NT2/D1 (cell line): ENCODE measurements around the gene GPR78.

Source experiments
- DNase-seq: peaks from one replicate; pipeline ENCODE4 v3.0.0-alpha.2; 2011; ENCODE audit warnings: low read depth, low spot score
- H3K27me3 ChIP-seq: 2 replicates; pipeline ENCODE4 v1.6.0; 2011; ENCODE audit warnings: mild to moderate bottlenecking; ENCODE audit not compliant: insufficient read length, insufficient read depth
- H3K36me3 ChIP-seq: 2 replicates; pipeline ENCODE4 v1.6.1; 2011; ENCODE audit warnings: mild to moderate bottlenecking, low read length, mixed read lengths; ENCODE audit not compliant: insufficient read depth, insufficient read length
- H3K4me1 ChIP-seq: 2 replicates; pipeline ENCODE4 v1.5.1; 2011; ENCODE audit not compliant: insufficient read depth, insufficient read length
- H3K4me3 ChIP-seq: 2 replicates; pipeline ENCODE4 v1.5.1; 2011; ENCODE audit warnings: low read depth; ENCODE audit not compliant: insufficient read length
- H3K9ac ChIP-seq: 2 replicates; pipeline ENCODE4 v1.6.0; 2011; ENCODE audit warnings: low read depth; ENCODE audit not compliant: insufficient read length
- H3K9me3 ChIP-seq: 2 replicates; pipeline ENCODE4 v1.5.1; 2011; ENCODE audit warnings: mild to moderate bottlenecking, low read length; ENCODE audit not compliant: insufficient read depth
- SUZ12 ChIP-seq: IDR thresholded peaks from 2 replicates; pipeline ENCODE4 v1.6.1; 2011; ENCODE audit not compliant: insufficient read length, insufficient read depth; ENCODE audit errors: extremely low read depth
- YY1 ChIP-seq: IDR thresholded peaks from 2 replicates; pipeline ENCODE4 v1.6.1; 2011; ENCODE audit not compliant: insufficient read length, insufficient read depth
- ZNF274 ChIP-seq: IDR thresholded peaks from 2 replicates; pipeline ENCODE4 v1.6.1; 2011; ENCODE audit warnings: mild to moderate bottlenecking, low read depth, low read length

The GPR78 gene

DNA sequence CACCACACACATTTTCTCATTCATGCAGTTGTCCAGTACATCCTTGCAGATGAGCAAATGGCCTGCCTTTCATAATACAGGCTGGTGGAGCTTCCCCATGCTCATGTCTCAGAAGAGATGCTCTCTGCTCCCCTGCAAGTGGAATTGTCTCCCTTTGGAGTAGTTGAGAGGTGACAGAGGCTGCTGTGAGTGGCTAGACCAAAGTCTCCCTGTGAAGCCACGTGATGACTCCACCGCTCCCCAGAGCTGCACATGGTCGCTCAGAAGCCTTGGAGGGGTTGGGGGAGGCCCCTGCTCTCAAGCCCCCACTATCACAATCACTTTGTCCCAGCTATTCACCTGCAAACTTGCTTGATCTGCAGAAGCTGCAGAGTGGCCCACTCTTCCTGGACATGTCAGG is 1.5 kb upstream of the GPR78 start:
- no peak for DNase-seq
- Histone ChIP-seq H3K4me1 (peaks cover 29% of the 10 kb centered on the region), H3K36me3 (no peaks in the 10 kb centered on the region), H3K27me3 (peaks cover 49% of the 10 kb centered on the region), H3K9ac (no peak overlapping the region), H3K9me3 (no peaks in the 10 kb centered on the region), H3K4me3 (no peak overlapping the region)
- no peak for TF ChIP-seq ZNF274
- no peak for TF ChIP-seq YY1
- TF ChIP-seq SUZ12, result no peak

DNA sequence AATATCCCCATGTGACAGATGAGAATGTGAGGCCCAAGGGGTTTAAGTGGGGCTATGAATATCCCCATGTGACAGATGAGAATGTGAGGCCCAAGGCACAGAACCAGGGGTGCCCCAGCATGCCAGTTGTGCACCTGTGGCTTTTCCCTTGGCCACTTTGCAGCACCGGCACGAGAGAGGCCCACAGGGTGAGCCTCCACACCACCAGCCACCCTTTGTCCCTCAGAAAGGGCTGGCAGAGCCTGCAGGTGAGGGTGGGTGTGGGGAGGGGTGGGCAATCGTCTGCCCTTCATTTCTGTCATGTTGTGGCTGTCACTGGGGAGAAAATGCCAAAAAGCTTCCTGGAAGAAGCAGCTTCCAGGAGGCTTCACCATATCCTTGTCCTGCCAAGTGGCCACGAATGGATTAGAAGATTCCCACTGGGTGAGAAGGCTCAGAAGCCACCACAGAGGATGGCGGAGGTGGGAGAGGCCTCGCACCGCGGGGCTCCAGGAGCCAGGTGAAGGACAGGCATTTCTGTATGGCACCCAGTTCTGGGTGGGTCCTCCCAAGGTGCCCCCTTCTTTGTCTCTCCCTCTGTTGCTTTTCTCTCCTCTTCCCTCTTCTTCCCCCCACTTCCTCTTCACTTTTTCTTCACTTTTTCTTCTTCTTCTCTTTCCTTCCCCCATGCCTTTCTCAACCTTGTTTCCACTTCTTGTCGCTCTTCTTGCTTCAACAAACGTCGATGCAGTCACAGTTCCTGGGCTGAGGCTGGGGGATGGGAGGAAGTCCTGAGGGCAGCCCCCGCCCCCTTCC is 469 bp upstream of the GPR78 start:
- TF ChIP-seq YY1, result no peak
- Histone ChIP-seq H3K36me3 (no peaks in the 10 kb centered on the region), H3K4me1 (peaks cover 27% of the 10 kb centered on the region), H3K9ac (peak overlapping the region; percentile 47), H3K4me3 (no peak overlapping the region), H3K27me3 (peaks cover 49% of the 10 kb centered on the region), H3K9me3 (no peaks in the 10 kb centered on the region)
- DNase-seq, result no peak

GRCh38 chr4:8581094-8581861 is 1.1 kb downstream of the GPR78 start:
- peaks cover 49% of the 10 kb centered on the region for H3K27me3 ChIP-seq

GRCh38 chr4:8582016-8582415 is 1.8 kb downstream of the GPR78 start:
- Histone ChIP-seq H3K27me3 (peaks cover 47% of the 10 kb centered on the region), H3K4me3 (no peak overlapping the region)

More at GRCh38 chr4:8581094-8581861, 1.1 kb downstream of the GPR78 start:
- TF ChIP-seq YY1, result no peak
- no peak for TF ChIP-seq ZNF274
- no peak for TF ChIP-seq SUZ12
- H3K4me3 ChIP-seq, result peak overlapping the region; percentile 27
- no peaks in the 10 kb centered on the region for H3K36me3 ChIP-seq
- no peak for DNase-seq
- no peaks in the 10 kb centered on the region for H3K9me3 ChIP-seq
- H3K4me1 ChIP-seq, result peaks cover 22% of the 10 kb centered on the region
- peak overlapping the region; percentile 47 for H3K9ac ChIP-seq

DNA sequence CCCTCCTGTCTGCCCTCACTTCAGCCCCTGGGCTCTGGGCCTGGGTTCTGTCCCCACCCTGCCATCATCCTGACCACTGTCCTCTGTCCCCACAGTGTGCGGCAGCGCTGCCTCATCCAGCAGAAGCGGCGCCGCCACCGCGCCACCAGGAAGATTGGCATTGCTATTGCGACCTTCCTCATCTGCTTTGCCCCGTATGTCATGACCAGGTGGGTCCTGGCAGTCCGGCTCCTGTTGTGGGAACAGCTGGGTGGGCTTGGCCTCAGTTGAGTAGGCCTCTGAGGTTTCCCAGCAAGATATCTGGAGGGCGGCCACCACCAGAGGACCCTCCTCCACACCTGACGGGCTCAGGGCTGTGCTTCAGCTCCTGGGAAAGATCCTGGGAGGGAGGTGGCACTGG is 2.2 kb downstream of the GPR78 start:
- peaks cover 43% of the 10 kb centered on the region for H3K27me3 ChIP-seq
- TF ChIP-seq ZNF274, result no peak
- no peak for TF ChIP-seq SUZ12
- TF ChIP-seq YY1, result no peak
- peaks cover 30% of the 10 kb centered on the region for H3K4me1 ChIP-seq
- DNase-seq, result no peak
- peaks cover 4% of the 10 kb centered on the region for H3K36me3 ChIP-seq
- H3K4me3 ChIP-seq, result no peak overlapping the region
- no peaks in the 10 kb centered on the region for H3K9me3 ChIP-seq
- no peak overlapping the region for H3K9ac ChIP-seq

More at GRCh38 chr4:8582016-8582415, 1.8 kb downstream of the GPR78 start:
- H3K4me1 ChIP-seq, result peaks cover 27% of the 10 kb centered on the region
- H3K9ac ChIP-seq, result no peak overlapping the region
- no peak for DNase-seq
- H3K36me3 ChIP-seq, result no peaks in the 10 kb centered on the region
- H3K9me3 ChIP-seq, result no peaks in the 10 kb centered on the region
- TF ChIP-seq SUZ12, result no peak
- no peak for TF ChIP-seq YY1
- no peak for TF ChIP-seq ZNF274

- no peak for TF ChIP-seq ZNF274
- TF ChIP-seq SUZ12, result no peak
- no peak for TF ChIP-seq YY1
- Histone ChIP-seq H3K4me3 (no peak overlapping the region), H3K9me3 (no peaks in the 10 kb centered on the region), H3K36me3 (peaks cover 5% of the 10 kb centered on the region), H3K4me1 (peaks cover 27% of the 10 kb centered on the region), H3K27me3 (peaks cover 38% of the 10 kb centered on the region), H3K9ac (no peak overlapping the region)
- DNase-seq, result no peak
Observed at GRCh38 chr4:8582941-8583654, 2.9 kb downstream of the GPR78 start.

- H3K27me3 ChIP-seq, result peaks cover 33% of the 10 kb centered on the region
Observed at GRCh38 chr4:8583655-8584025, 3.4 kb downstream of the GPR78 start.

More at GRCh38 chr4:8583655-8584025, 3.4 kb downstream of the GPR78 start:
- no peak for DNase-seq
- no peak overlapping the region for H3K9ac ChIP-seq
- H3K4me1 ChIP-seq, result peaks cover 26% of the 10 kb centered on the region
- no peak overlapping the region for H3K4me3 ChIP-seq
- H3K9me3 ChIP-seq, result no peaks in the 10 kb centered on the region
- no peak for TF ChIP-seq ZNF274
- no peak for TF ChIP-seq YY1
- TF ChIP-seq SUZ12, result no peak
- H3K36me3 ChIP-seq, result peaks cover 5% of the 10 kb centered on the region
